Vein endothelial cell (primary cell): ENCODE measurements around the gene ATOH8. TPM values are rescaled to one million over a fixed set of nuclear protein-coding genes. Genes with fewer than 3 reads are reported as not detected.

Source experiments
- small RNA-seq: library from RNA; depleted of rRNA; stranded (forward); fragments of <200 nt; gene quantifications from one replicate; pipeline ENCODE3, GENCODE V24; 2012
- total RNA-seq: library from RNA; depleted of rRNA; stranded (reverse); fragments of >200 nt; gene quantifications from 2 replicates; pipeline ENCODE4 v1.2.3, GENCODE V29; 2012

ATOH8 gene, protein sequence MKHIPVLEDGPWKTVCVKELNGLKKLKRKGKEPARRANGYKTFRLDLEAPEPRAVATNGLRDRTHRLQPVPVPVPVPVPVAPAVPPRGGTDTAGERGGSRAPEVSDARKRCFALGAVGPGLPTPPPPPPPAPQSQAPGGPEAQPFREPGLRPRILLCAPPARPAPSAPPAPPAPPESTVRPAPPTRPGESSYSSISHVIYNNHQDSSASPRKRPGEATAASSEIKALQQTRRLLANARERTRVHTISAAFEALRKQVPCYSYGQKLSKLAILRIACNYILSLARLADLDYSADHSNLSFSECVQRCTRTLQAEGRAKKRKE
- 13.2 and 17.0 TPM in 2 replicates for total RNA-seq

DNA sequence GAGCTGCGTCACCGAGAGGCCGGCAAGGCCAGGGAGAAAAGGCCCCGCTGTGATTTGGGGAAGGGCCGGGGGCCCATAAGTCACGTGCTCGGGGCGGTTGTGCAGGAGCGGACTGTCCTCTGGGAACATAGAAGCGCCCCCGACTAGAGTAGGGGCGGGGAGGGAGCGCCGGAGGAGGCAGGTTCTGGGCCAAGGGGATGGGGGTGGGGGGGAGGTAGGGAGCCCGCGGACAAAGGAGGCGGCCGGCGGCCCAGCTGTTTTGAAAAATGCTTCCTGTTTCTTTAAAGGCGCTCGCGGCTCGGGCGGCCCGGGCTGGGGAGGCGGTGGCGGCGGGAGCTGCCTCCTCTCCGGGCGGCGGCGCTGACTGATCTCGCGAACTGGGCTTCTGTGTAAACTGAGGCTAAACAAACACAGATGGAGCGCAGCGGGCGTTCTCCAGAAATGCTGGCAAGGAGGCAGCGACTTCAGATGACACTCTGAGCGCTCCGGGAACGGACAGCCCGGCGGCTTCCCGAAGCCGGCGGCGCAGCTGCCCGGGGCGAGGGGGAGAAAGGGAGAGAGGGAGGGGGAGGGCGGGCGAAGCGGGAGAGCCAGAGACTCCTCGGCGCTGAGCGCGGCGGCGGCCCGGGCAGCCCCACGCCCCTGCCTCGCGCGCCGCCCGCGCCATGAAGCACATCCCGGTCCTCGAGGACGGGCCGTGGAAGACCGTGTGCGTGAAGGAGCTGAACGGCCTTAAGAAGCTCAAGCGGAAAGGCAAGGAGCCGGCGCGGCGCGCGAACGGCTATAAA lies at the start of gene ATOH8:
Gene ATOH8 (plus strand): TSS at position 467 of the 788 bp plus-strand sequence. CDS start 199 bp downstream, at position 666.

Small RNAs within 50 kb of the gene (small RNA-seq; reads per million reads assigned to genes)
- gene MIR6071: not detected
- not detected for gene RN7SKP83
- gene RNU1-38P: 3.7 reads per million, percentile 90 among the genes with 10 or more reads in this experiment

Other genes starting within 250 kb of the ATOH8 start
- gene MAT2A, start 214.8 kb upstream of the ATOH8 start, total RNA-seq: 93.4 and 101 TPM in 2 replicates
- gene GGCX, start 192.5 kb upstream of the ATOH8 start, total RNA-seq: 40.2 and 43.5 TPM in 2 replicates
- gene VAMP8, start 176.4 kb upstream of the ATOH8 start, total RNA-seq: 14.0 and 27.4 TPM in 2 replicates
- gene VAMP5, start 169.6 kb upstream of the ATOH8 start, total RNA-seq: 40.1 and 44.1 TPM in 2 replicates
- 193 and 231 TPM in 2 replicates for gene RNF181, start 158.2 kb upstream of the ATOH8 start, total RNA-seq
- gene TMEM150A, start 151.3 kb upstream of the ATOH8 start, total RNA-seq: 11.8 and 14.0 TPM in 2 replicates
- gene C2orf68, start 141.9 kb upstream of the ATOH8 start, total RNA-seq: 18.0 and 19.4 TPM in 2 replicates
- 48.0 and 50.2 TPM in 2 replicates for gene USP39, start 137.8 kb upstream of the ATOH8 start, total RNA-seq
- not detected in 2 replicates for gene SFTPB, start 85.8 kb upstream of the ATOH8 start, total RNA-seq
- gene GNLY, start 59.6 kb upstream of the ATOH8 start, total RNA-seq: not detected in 2 replicates
- gene ST3GAL5, start 135.0 kb downstream of the ATOH8 start, total RNA-seq: 12.0 and 13.4 TPM in 2 replicates